Vein endothelial cell (primary cell): ENCODE measurements around the gene SASH3. TPM values are rescaled to one million over a fixed set of nuclear protein-coding genes. Genes with fewer than 3 reads are reported as not detected.

Experiments used
- small RNA-seq: library from RNA; depleted of rRNA; stranded (forward); fragments of <200 nt; gene quantifications from one replicate; pipeline ENCODE3, GENCODE V24; 2012
- total RNA-seq: library from RNA; depleted of rRNA; stranded (reverse); fragments of >200 nt; gene quantifications from 2 replicates; pipeline ENCODE4 v1.2.3, GENCODE V29; 2012

The SASH3 gene
- under 0.01 TPM in 1 of 2 replicates, not detected in the other for total RNA-seq

GRCh38 chrX:129779747-129780146 lies at the start of gene SASH3:
Gene SASH3, plus strand, starts transcription at chrX:129779949. Its CDS starts 149 bp downstream, at chrX:129780098.

GRCh38 chrX:129738466-129739308 lies 41.1 kb upstream of the SASH3 start, which contains the start of gene XPNPEP2:
Gene XPNPEP2, plus strand, starts transcription at chrX:129738979. Its CDS starts 235 bp downstream, at chrX:129739214.

GRCh38 chrX:129843459-129844306 lies 63.9 kb downstream of the SASH3 start, which contains the start of gene ZDHHC9:
Gene ZDHHC9, minus strand, starts transcription at chrX:129843886. Its CDS starts 1,941 bp downstream, at chrX:129841945.

Small RNA genes within 50 kb of the gene (small RNA-seq; reads per million reads assigned to genes)
- gene RF00017, result not detected

Other genes starting within 250 kb of the SASH3 start
- gene OCRL, start 239.7 kb upstream of the SASH3 start, total RNA-seq, result 17.4 and 18.9 TPM in 2 replicates
- 237 and 274 TPM in 2 replicates for gene APLN, start 125.0 kb upstream of the SASH3 start, total RNA-seq
- gene XPNPEP2, start 41.0 kb upstream of the SASH3 start, total RNA-seq, result not detected in 2 replicates
- gene ZDHHC9, start 63.9 kb downstream of the SASH3 start, total RNA-seq, result 34.9 and 36.7 TPM in 2 replicates
- 26.1 and 26.7 TPM in 2 replicates for gene UTP14A, start 126.2 kb downstream of the SASH3 start, total RNA-seq
- gene BCORL1, start 202.7 kb downstream of the SASH3 start, total RNA-seq, result 3.2 and 3.3 TPM in 2 replicates